Epidermal melanocyte (primary cell): ENCODE results near the gene AGTR1.
"Not testable (repeated sequence)": the region's sequence is repeated elsewhere in the genome, so short reads cannot be mapped to it uniquely, and the experiment has no call there.

ENCODE experiments used
- DNase-seq: peaks from one replicate; pipeline ENCODE4 v3.0.0; 2011; ENCODE audit warnings: low spot score; ENCODE audit not compliant: insufficient read length

The AGTR1 gene

GRCh38 chr3:148718982-148719862 lies 21.5 kb downstream of the AGTR1 start:
- no peak for DNase-seq

GRCh38 chr3:148720873-148721272 lies 23.2 kb downstream of the AGTR1 start:
- DNase-seq = no peak

GRCh38 chr3:148723631-148724030 lies 25.9 kb downstream of the AGTR1 start:
- DNase-seq = no peak

- DNase-seq = no peak
These were observed 29.5 kb downstream of the AGTR1 start for GRCh38 chr3:148727231-148727630.

GRCh38 chr3:148728753-148729152 lies 31.1 kb downstream of the AGTR1 start:
- no peak for DNase-seq

GRCh38 chr3:148729476-148730055 lies 31.9 kb downstream of the AGTR1 start:
- no peak for DNase-seq

- no peak for DNase-seq
These were observed 33.0 kb downstream of the AGTR1 start for GRCh38 chr3:148730676-148731075.

DNA sequence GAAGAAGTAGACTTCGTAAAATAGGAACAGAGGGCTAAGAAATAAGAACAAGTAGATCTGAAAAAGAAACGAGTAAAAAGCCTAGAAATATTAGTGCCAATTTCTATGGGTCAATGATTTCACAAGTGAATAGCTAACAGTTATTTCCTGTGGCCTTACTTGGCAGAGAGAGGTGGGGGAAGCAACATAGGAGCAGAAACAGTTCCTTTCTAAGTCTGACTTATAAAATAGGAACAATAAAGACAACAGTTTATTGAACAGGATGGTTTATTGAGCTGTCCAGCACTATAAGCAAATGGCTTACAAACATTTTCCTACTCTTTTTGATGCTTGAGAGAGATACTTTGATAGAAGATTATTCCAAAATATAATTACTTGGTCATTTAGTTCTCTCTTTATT lies 37.9 kb downstream of the AGTR1 start:
- DNase-seq = no peak

DNA sequence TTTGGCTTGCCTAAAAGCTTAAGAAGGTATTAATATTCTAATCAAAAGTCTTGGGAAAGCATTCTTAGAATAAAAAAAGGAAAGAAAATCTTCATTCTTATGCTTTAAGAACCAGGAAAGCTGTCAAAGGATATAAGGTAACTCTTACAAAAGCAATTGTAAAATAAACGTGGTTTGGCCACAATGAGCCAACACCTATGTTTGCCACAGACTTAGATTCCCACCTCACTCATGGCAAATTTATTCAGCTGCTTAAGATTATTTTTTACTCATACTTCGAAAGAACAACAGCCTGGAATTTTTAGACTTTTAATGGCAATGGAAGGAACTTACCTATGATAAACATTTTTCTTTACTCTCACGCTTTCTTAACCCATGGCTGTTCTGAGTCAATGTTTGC lies 38.4 kb downstream of the AGTR1 start:
- no peak for DNase-seq

GRCh38 chr3:148737104-148737530 lies 39.4 kb downstream of the AGTR1 start:
- no peak for DNase-seq

GRCh38 chr3:148739720-148740119 lies 42.0 kb downstream of the AGTR1 start:
- DNase-seq = no peak

GRCh38 chr3:148740291-148740690 lies 42.6 kb downstream of the AGTR1 start:
- DNase-seq = no peak

GRCh38 chr3:148741219-148741618 lies 43.5 kb downstream of the AGTR1 start:
- no peak for DNase-seq

GRCh38 chr3:148742118-148742517 lies 44.4 kb downstream of the AGTR1 start:
- DNase-seq = no peak

DNA sequence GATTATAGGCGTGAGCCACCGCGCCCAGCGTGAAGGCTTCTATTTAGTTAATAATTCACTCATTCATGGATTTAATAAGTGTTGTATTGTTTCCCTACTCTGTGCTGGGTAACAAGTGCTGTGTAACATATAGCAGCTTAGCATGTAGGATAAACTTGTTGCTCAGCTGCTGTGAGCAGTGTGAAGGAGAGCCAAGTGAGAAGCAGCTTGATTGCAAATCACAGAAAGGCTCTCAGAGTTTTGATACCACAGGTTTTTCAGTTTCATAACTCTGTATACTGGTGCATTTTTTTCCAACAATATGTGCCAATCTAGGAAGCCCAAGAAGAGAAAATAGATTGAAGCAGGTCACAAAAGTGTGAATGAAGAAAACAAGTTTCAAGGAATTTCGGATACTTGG lies 48.4 kb downstream of the AGTR1 start:
- DNase-seq = no peak

GRCh38 chr3:148748283-148748682 lies 50.6 kb downstream of the AGTR1 start:
- no peak for DNase-seq

- DNase-seq = no peak
These were observed 52.6 kb downstream of the AGTR1 start for GRCh38 chr3:148750296-148750695.

GRCh38 chr3:148751461-148751860 lies 53.8 kb downstream of the AGTR1 start:
- DNase-seq = no peak

- not testable (repeated sequence) for DNase-seq
These were observed 55.7 kb downstream of the AGTR1 start for GRCh38 chr3:148753385-148753784.

DNA sequence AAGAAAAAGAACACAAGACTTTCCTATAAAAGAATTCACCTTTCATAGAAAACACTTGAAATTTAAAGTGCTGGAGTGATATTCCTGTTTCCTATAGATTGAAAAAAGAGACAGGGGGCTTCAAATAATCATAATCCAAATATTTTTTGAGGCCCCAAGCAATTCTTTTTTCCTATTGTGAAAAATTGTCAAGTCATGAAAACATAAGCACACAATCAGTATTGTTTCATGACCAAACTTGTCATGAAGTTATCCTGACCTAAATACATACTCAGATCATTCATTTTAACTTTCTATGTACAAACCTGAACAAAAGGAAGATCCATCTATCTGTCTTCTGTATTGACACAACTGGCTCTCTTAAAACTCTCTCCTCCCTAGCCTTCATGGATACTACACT lies 57.9 kb downstream of the AGTR1 start:
- no peak for DNase-seq

DNA sequence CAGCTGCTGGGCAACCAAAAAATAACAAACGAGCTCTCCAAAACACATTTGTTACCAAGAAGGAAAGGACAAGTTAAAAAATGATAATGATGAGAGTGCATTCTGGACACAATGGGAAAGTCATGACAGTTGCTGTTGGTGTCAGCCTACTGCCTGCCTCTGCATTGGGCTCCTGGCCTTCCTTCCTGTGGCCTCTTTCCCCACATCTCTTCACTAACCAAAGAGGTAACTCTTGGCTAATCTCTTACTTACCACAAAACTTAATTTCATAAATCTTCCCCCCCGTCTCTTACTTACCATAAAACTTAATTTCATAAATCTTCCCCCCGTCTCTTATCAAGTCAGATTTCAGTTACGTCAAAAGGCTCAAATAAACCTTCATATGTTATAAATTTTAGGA lies 58.6 kb downstream of the AGTR1 start:
- no peak for DNase-seq

GRCh38 chr3:148757238-148758215 lies 59.8 kb downstream of the AGTR1 start:
- peak; percentile 29 for DNase-seq
